HepG2 (cell line): Measurements from ENCODE around the gene BCL2L1. TPM values are rescaled to one million over a fixed set of nuclear protein-coding genes. Genes with fewer than 3 reads are reported as not detected.

Experiments
- ARNTL ChIP-seq: sonication (generic); formaldehyde crosslinking; IDR thresholded peaks from 2 replicates; pipeline ENCODE4 v1.4.0; 2020; ENCODE audit warnings: mild to moderate bottlenecking, missing genetic modification reagents
- ATF7 ChIP-seq, 2 experiments: fragments of 450-650 bp in 1 of 2; sonication (generic) in 1 of 2; formaldehyde crosslinking in 1 of 2; IDR thresholded peaks; 2 replicates each; pipeline versions ENCODE4 v1.4.0 to v1.6.1; 2016 to 2020; ENCODE audit warnings: antibody characterized with exemption in 1 of 2, mild to moderate bottlenecking in 1 of 2, missing genetic modification reagents in 1 of 2
- CENPT ChIP-seq: sonication (generic); formaldehyde crosslinking; IDR thresholded peaks from 2 replicates; pipeline ENCODE4 v1.8.0; 2022; ENCODE audit warnings: low read depth, mild to moderate bottlenecking, moderate library complexity, missing genetic modification reagents
- CREBL2 ChIP-seq: sonication (generic); formaldehyde crosslinking; IDR thresholded peaks from 2 replicates; pipeline ENCODE4 v1.8.1; 2023; ENCODE audit warnings: missing genetic modification reagents, mild to moderate bottlenecking, borderline replicate concordance
- DMAP1 ChIP-seq: IDR thresholded peaks from 2 replicates; pipeline ENCODE4 v1.6.1; 2016
- E2F2 ChIP-seq: sonication (generic); formaldehyde crosslinking; IDR thresholded peaks from 2 replicates; pipeline ENCODE4 v1.4.0; 2020; ENCODE audit warnings: missing genetic modification reagents, borderline replicate concordance
- HMGXB4 ChIP-seq, 2 experiments: sonication (generic) in 1 of 2; formaldehyde crosslinking in 1 of 2; IDR thresholded peaks; 2 replicates each; pipeline versions ENCODE4 v1.4.0 to v1.6.1; 2018 to 2020; ENCODE audit warnings: missing genetic modification reagents in 2 of 2, borderline replicate concordance in 1 of 2, low read depth in 1 of 2, mild to moderate bottlenecking in 1 of 2, missing biosample characterization in 1 of 2
- MEIS2 ChIP-seq: sonication (generic); formaldehyde crosslinking; IDR thresholded peaks from 2 replicates; pipeline ENCODE4 v1.9.0; 2021; ENCODE audit warnings: mild to moderate bottlenecking, missing genetic modification reagents
- NCOA1 ChIP-seq: sonication (generic); formaldehyde crosslinking; IDR thresholded peaks from 2 replicates; pipeline ENCODE4 v1.9.0; 2021; ENCODE audit warnings: missing genetic modification reagents
- TEAD3 ChIP-seq: optimal IDR thresholded peaks from 2 replicates; pipeline ENCODE3; 2016; ENCODE audit warnings: borderline replicate concordance
- TERF1 ChIP-seq: sonication (generic); formaldehyde crosslinking; IDR thresholded peaks from 2 replicates; pipeline ENCODE4 v1.8.0; 2022; ENCODE audit warnings: mild to moderate bottlenecking, missing genetic modification reagents, moderate library complexity
- U2AF2 ChIP-seq: fragments of 200-400 bp; formaldehyde crosslinking; IDR thresholded peaks from 2 replicates; pipeline ENCODE4 v1.6.1; 2017; ENCODE audit warnings: low read depth, mild to moderate bottlenecking, low read length
- WIZ ChIP-seq: sonication (generic); formaldehyde crosslinking; IDR thresholded peaks from 2 replicates; pipeline ENCODE4 v1.5.1; 2020; ENCODE audit warnings: mild to moderate bottlenecking, missing genetic modification reagents
- ZFP91 ChIP-seq: sonication (generic); formaldehyde crosslinking; IDR thresholded peaks from 2 replicates; pipeline ENCODE4 v1.9.0; 2022; ENCODE audit warnings: missing genetic modification reagents, mild to moderate bottlenecking, borderline replicate concordance
- ZNF33A ChIP-seq: sonication (generic); formaldehyde crosslinking; IDR thresholded peaks from 2 replicates; pipeline ENCODE4 v1.5.1; 2020; ENCODE audit warnings: missing genetic modification reagents, mild to moderate bottlenecking, moderate library complexity, borderline replicate concordance
- ZNF546 ChIP-seq: sonication (generic); formaldehyde crosslinking; conservative IDR thresholded peaks from 2 replicates; pipeline ENCODE4 v1.8.1; 2023; ENCODE audit warnings: mild to moderate bottlenecking, missing genetic modification reagents
- ZNF550 ChIP-seq: sonication (generic); formaldehyde crosslinking; IDR thresholded peaks from 2 replicates; pipeline ENCODE4 v1.4.0; 2020; ENCODE audit warnings: mild to moderate bottlenecking, missing genetic modification reagents, borderline replicate concordance
- ZNF644 ChIP-seq: IDR thresholded peaks from 2 replicates; pipeline ENCODE4 v1.6.1; 2016; ENCODE audit warnings: low read depth
- ZNF7 ChIP-seq: IDR thresholded peaks from 2 replicates; pipeline ENCODE4 v1.6.1; 2016; ENCODE audit warnings: missing biosample characterization, missing genetic modification reagents
- ZNF724P ChIP-seq: sonication (generic); formaldehyde crosslinking; IDR thresholded peaks from 2 replicates; pipeline ENCODE4 v1.8.0; 2022; ENCODE audit warnings: missing genetic modification reagents, borderline replicate concordance
- ZNF747 ChIP-seq: sonication (generic); formaldehyde crosslinking; IDR thresholded peaks from 2 replicates; pipeline ENCODE4 v1.8.1; 2023; ENCODE audit warnings: missing genetic modification reagents, mild to moderate bottlenecking, borderline replicate concordance
- ZNF839 ChIP-seq: sonication (generic); formaldehyde crosslinking; IDR thresholded peaks from 2 replicates; pipeline ENCODE4 v1.4.0; 2020; ENCODE audit warnings: missing genetic modification reagents, mild to moderate bottlenecking, borderline replicate concordance
- ZNF850 ChIP-seq: sonication (generic); formaldehyde crosslinking; conservative IDR thresholded peaks from 2 replicates; pipeline ENCODE4 v1.9.0; 2021; ENCODE audit warnings: mild to moderate bottlenecking, missing genetic modification reagents
- polyA plus RNA-seq, 8 experiments: library from polyadenylated mRNA; depleted of rRNA in 3 of 8; stranded (reverse) in 7 of 8; unstranded in 1 of 8; fragments of >200 nt; fragmentation: Illumina TruSeq in 4 of 8; extraction: Trizol in 4 of 8; gene quantifications; 2 replicates each; pipeline versions ENCODE4 v1.2.1 to v1.2.3, GENCODE V29; 2011 to 2016; ENCODE audit warnings: low read depth in 4 of 8, missing spikeins in 1 of 8, mixed read lengths in 1 of 8; ENCODE audit not compliant: insufficient read depth in 1 of 8
- total RNA-seq, 5 experiments: library from RNA; depleted of rRNA; stranded (reverse); fragments of >200 nt; fragmentation: Illumina TruSeq; extraction: Trizol; gene quantifications; 2 replicates each; pipeline ENCODE4 v1.2.3, GENCODE V29; 2016; ENCODE audit warnings: low read depth in 1 of 5

Gene BCL2L1
- total and polyA plus RNA-seq, 2 of the 13 experiments (the other 11 are each of a cell fraction or from before 2014, with no cell fraction given), result 164 to 258 TPM

- TF ChIP-seq ZNF33A (CRISPR knock-in tag), result no peak
- TF ChIP-seq ZNF644 (CRISPR knock-in tag), result peak; percentile 6; the same call in 1 of the 2 replicates
- no peak for TF ChIP-seq CENPT (CRISPR knock-in tag)
- no peak for TF ChIP-seq MEIS2
- no peak for TF ChIP-seq ZNF839 (CRISPR knock-in tag)
- no peak for TF ChIP-seq ZNF850
- peak; percentile 47 for TF ChIP-seq DMAP1 (CRISPR knock-in tag)
- TF ChIP-seq E2F2 (CRISPR knock-in tag), result no peak
- TF ChIP-seq U2AF2, result no peak
- TF ChIP-seq ARNTL (CRISPR knock-in tag), result peak; percentile 88
- 0 out of 2 replicates have a peak, but pooled peaks have one; percentile 4 for TF ChIP-seq NCOA1 (CRISPR knock-in tag)
- TF ChIP-seq ZNF546, result peak; percentile 75; the same call in 1 of the 2 replicates
- peak; percentile 63; the same call in 1 of the 2 replicates for TF ChIP-seq ZNF747 (CRISPR knock-in tag)
- no peak; the same call in 1 of the 2 replicates for TF ChIP-seq WIZ
- peak; percentile 12; the same call in 1 of the 2 replicates for TF ChIP-seq ZFP91 (CRISPR knock-in tag)
- peak; percentile 17 to 37; a peak in 2 of 4 replicates for TF ChIP-seq HMGXB4 (CRISPR knock-in tag; IDR thresholded peaks at IDR 0.05; ENCODE audit: borderline replicate concordance in 1 of 2, low read depth in 1 of 2)
- no peak for TF ChIP-seq CREBL2 (CRISPR knock-in tag)
- TF ChIP-seq ZNF7 (CRISPR knock-in tag), result no peak
- TF ChIP-seq ATF7 (IDR thresholded peaks at IDR 0.05), result no peak
- peak; percentile 80; the same call in 1 of the 2 replicates for TF ChIP-seq ATF7 (CRISPR knock-in tag; IDR thresholded peaks at IDR 0.05)
- no peak for TF ChIP-seq TERF1
- TF ChIP-seq TEAD3 (CRISPR knock-in tag), result peak; percentile 43
- TF ChIP-seq ZNF724P, result no peak
- TF ChIP-seq ZNF550 (CRISPR knock-in tag), result no peak
Measured at GRCh38 chr20:31663838-31664695, 58.6 kb downstream of the BCL2L1 start (continued).
